ENCODE results near the gene TRIM14.

The TRIM14 gene

DNA sequence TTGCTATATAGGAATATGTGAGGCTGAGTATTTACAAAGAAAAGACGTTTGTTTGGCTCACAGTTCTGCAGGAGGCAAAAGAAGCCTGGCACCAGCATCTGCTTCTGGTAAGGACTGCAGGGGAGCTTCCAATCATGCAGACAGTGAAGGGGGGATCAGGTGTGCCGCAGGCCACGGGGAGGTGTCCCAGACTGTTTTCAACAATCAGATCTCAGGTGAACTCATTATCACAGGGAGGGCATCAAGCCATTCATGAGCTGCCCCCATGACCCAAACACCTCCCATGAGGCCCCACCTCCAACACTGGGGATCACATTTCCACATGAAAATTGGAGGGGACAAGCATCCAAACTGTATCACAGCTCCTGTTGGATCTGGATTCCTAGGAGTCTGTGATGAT is 30.4 kb upstream of the TRIM14 start:
- no peaks in the 10 kb centered on the region for H3K4me1 ChIP-seq
- no peaks in the 10 kb centered on the region for H3K27me3 ChIP-seq (ENCODE audit: low read depth)
- H3K36me3 ChIP-seq (replicated peaks), result no peaks in the 10 kb centered on the region
- H3K9me3 ChIP-seq, result no peaks in the 10 kb centered on the region
- in situ Hi-C loops (cut with MboI; ENCODE audit: low sequenced_read_pairs), result no loop called here
- no peak for DNase-seq (ENCODE audit: low spot score in 2 of 2)
- no peak overlapping the region for H3K4me3 ChIP-seq

- in situ Hi-C loops (cut with MboI; ENCODE audit: low sequenced_read_pairs), result no loop called here
- no peaks in the 10 kb centered on the region for H3K27me3 ChIP-seq (ENCODE audit: low read depth)
- no peak overlapping the region for H3K4me3 ChIP-seq
- H3K4me1 ChIP-seq, result no peaks in the 10 kb centered on the region
- DNase-seq (ENCODE audit: low spot score in 2 of 2), result no peak
- H3K9me3 ChIP-seq, result no peaks in the 10 kb centered on the region
- no peaks in the 10 kb centered on the region for H3K36me3 ChIP-seq (replicated peaks)
Observed at GRCh38 chr9:98148486-98148885, 29.5 kb upstream of the TRIM14 start.

DNA sequence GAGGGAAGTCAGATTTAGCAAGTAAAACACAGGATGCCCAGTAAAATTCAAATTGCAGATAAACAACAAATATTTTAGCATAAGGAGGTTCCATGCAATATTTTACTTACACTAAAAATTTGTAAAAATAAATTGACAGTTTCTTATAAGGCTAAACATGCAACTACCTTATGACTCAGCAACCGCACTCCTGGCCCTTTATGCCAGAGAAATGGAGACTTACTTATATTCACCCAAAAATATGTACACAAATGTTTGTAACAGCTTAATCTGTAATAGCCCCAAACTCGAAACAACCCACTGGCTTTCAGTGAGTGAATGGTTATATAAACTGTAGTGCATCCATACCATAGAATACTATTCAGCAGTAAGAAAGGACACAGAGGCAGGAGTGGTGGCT is 28.6 kb upstream of the TRIM14 start:
- Histone ChIP-seq H3K9me3 (no peaks in the 10 kb centered on the region), H3K36me3 (replicated peaks) (no peaks in the 10 kb centered on the region), H3K4me1 (no peaks in the 10 kb centered on the region), H3K4me3 (no peak overlapping the region), H3K27me3 (ENCODE audit: low read depth) (no peaks in the 10 kb centered on the region)
- DNase-seq (ENCODE audit: low spot score in 2 of 2), result no peak
- in situ Hi-C loops (cut with MboI; ENCODE audit: low sequenced_read_pairs), result no loop called here

DNA sequence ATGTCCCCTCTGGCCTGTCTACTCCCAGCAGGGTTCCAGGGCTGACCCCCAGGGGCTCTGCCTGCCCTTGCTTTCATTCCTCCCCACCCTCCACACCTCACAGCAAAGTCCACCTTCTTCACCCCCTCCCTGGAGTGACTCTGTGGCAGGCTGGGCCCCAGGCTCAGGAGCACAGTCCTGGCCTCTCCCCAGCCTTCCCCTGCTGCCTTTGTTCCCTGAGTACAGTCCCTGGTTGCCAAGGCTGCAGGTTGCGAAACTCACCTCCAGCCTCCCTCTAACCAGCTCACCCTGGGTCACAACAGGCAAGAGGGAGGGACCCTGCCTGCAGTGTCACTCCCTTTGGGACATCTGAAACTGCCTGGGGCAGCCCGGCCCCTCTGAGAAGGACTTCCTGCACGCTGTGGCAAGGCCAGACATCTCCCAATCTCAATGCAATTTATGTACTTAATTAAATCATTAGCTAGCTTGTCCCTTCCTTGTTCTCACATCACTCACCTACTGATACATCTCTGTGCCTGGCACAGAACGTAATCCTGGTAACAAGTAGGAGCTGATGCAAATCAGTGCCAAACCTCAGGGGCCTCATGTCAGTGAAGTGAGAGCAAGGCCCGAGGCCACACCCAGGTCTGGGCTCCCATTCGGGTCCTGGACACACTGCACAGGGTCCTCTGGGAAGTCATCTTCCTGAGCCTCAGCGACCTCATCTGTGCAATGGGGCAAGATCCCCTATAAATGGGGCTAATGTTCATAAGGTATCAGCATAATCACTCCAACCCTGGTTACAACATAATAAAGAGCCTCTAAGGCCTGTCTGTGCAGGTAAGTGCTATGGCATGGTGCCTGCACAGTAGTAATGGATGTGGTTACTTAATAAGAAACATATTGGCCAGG is 27.3 kb upstream of the TRIM14 start:
- H3K27me3 ChIP-seq (ENCODE audit: low read depth), result no peaks in the 10 kb centered on the region
- no peaks in the 10 kb centered on the region for H3K4me1 ChIP-seq
- in situ Hi-C loops (cut with MboI; ENCODE audit: low sequenced_read_pairs), result no loop called here

GRCh38 chr9:98144631-98145030 is 25.6 kb upstream of the TRIM14 start:
- in situ Hi-C loops (cut with MboI; ENCODE audit: low sequenced_read_pairs), result no loop called here
- H3K9me3 ChIP-seq, result no peaks in the 10 kb centered on the region
- no peak overlapping the region for H3K4me3 ChIP-seq
- DNase-seq (ENCODE audit: low spot score in 2 of 2), result no peak
- no peaks in the 10 kb centered on the region for H3K4me1 ChIP-seq
- H3K36me3 ChIP-seq (replicated peaks), result no peaks in the 10 kb centered on the region
- no peaks in the 10 kb centered on the region for H3K27me3 ChIP-seq (ENCODE audit: low read depth)

More for the DNA sequence above, 27.3 kb upstream of the TRIM14 start:
- H3K36me3 ChIP-seq (replicated peaks), result no peaks in the 10 kb centered on the region
- H3K4me3 ChIP-seq, result no peak overlapping the region
- H3K9me3 ChIP-seq, result no peaks in the 10 kb centered on the region
- DNase-seq (ENCODE audit: low spot score in 2 of 2), result peak in 1 of 2 experiments; percentile 45

DNA sequence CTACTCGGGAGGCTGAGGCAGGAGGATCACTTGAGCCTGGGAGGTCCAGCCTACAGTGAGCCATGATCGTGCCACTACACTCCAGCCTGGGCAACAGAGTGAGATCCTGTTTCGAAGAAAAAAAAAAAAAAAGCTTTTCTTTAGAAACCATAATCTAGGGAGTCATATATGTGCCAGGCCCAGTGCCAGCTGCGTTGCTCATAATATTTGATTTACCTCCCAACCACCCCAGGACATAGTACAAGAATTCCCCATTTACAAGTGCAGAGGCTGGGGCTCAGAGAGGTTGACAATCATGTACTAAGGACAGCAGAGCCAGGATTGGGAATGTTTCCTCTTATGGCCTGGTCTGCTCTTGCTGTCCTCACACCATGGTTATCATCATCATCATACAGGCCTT is 25.1 kb upstream of the TRIM14 start:
- Histone ChIP-seq H3K9me3 (no peaks in the 10 kb centered on the region), H3K4me1 (no peaks in the 10 kb centered on the region), H3K36me3 (replicated peaks) (no peaks in the 10 kb centered on the region), H3K4me3 (no peak overlapping the region), H3K27me3 (ENCODE audit: low read depth) (no peaks in the 10 kb centered on the region)
- DNase-seq (ENCODE audit: low spot score in 2 of 2), result no peak
- in situ Hi-C loops (cut with MboI; ENCODE audit: low sequenced_read_pairs), result no loop called here

GRCh38 chr9:98142925-98143481 is 24.0 kb upstream of the TRIM14 start:
- Histone ChIP-seq H3K4me3 (no peak overlapping the region), H3K36me3 (replicated peaks) (no peaks in the 10 kb centered on the region), H3K27me3 (ENCODE audit: low read depth) (no peaks in the 10 kb centered on the region), H3K4me1 (no peaks in the 10 kb centered on the region), H3K9me3 (no peaks in the 10 kb centered on the region)
- no peak for DNase-seq (ENCODE audit: low spot score in 2 of 2)
- in situ Hi-C loops (cut with MboI; ENCODE audit: low sequenced_read_pairs), result no loop called here

- Histone ChIP-seq H3K4me3 (no peak overlapping the region), H3K36me3 (replicated peaks) (no peaks in the 10 kb centered on the region), H3K9me3 (no peaks in the 10 kb centered on the region), H3K27me3 (ENCODE audit: low read depth) (no peaks in the 10 kb centered on the region), H3K4me1 (no peaks in the 10 kb centered on the region)
- peak in 1 of 2 experiments; percentile 26 for DNase-seq (ENCODE audit: low spot score in 2 of 2)
- in situ Hi-C loops (cut with MboI; ENCODE audit: low sequenced_read_pairs), result no loop called here
Observed at GRCh38 chr9:98142182-98142907, 23.3 kb upstream of the TRIM14 start.

DNA sequence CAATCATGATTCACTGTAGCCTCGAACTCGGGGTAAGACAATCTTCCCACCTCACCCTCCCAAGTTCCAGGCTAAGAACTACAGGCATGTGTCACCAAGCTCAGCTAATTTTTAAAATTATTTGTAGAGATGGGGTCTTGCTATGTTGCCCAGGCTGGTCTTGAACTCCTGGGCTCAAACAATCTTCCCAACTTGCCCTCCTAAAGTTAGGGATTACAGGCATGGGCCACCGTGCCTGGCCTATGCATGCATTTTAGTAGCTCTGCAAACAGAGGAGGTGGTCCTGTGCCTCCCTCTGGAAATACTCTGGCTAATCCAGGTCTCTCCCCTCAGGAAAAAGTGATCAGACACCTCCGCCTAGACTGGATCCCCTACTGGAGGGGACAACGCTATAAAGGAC is 21.5 kb upstream of the TRIM14 start:
- no peaks in the 10 kb centered on the region for H3K36me3 ChIP-seq (replicated peaks)
- no peaks in the 10 kb centered on the region for H3K9me3 ChIP-seq
- no peak for DNase-seq (ENCODE audit: low spot score in 2 of 2)
- no peaks in the 10 kb centered on the region for H3K27me3 ChIP-seq (ENCODE audit: low read depth)
- in situ Hi-C loops (cut with MboI; ENCODE audit: low sequenced_read_pairs), result no loop called here
- H3K4me3 ChIP-seq, result no peak overlapping the region
- no peaks in the 10 kb centered on the region for H3K4me1 ChIP-seq

GRCh38 chr9:98136489-98136888 is 17.5 kb upstream of the TRIM14 start:
- no peak for DNase-seq (ENCODE audit: low spot score in 2 of 2)
- H3K9me3 ChIP-seq, result no peaks in the 10 kb centered on the region
- no peak overlapping the region for H3K4me3 ChIP-seq
- H3K27me3 ChIP-seq (ENCODE audit: low read depth), result no peaks in the 10 kb centered on the region
- in situ Hi-C loops (cut with MboI; ENCODE audit: low sequenced_read_pairs), result no loop called here
- no peaks in the 10 kb centered on the region for H3K4me1 ChIP-seq
- H3K36me3 ChIP-seq (replicated peaks), result no peaks in the 10 kb centered on the region

- Histone ChIP-seq H3K4me1 (no peaks in the 10 kb centered on the region), H3K27me3 (ENCODE audit: low read depth) (no peaks in the 10 kb centered on the region), H3K4me3 (no peak overlapping the region), H3K36me3 (replicated peaks) (no peaks in the 10 kb centered on the region), H3K9me3 (no peaks in the 10 kb centered on the region)
- DNase-seq (ENCODE audit: low spot score in 2 of 2), result no peak
- in situ Hi-C loops (cut with MboI; ENCODE audit: low sequenced_read_pairs), result no loop called here
Observed at GRCh38 chr9:98135938-98136337, 16.9 kb upstream of the TRIM14 start.

- DNase-seq (ENCODE audit: low spot score in 2 of 2), result no peak
- H3K4me3 ChIP-seq, result no peak overlapping the region
- no peaks in the 10 kb centered on the region for H3K9me3 ChIP-seq
- H3K27me3 ChIP-seq (ENCODE audit: low read depth), result no peaks in the 10 kb centered on the region
- no peaks in the 10 kb centered on the region for H3K36me3 ChIP-seq (replicated peaks)
- in situ Hi-C loops (cut with MboI; ENCODE audit: low sequenced_read_pairs), result no loop called here
- H3K4me1 ChIP-seq, result no peaks in the 10 kb centered on the region
Observed at GRCh38 chr9:98135558-98135934, 16.5 kb upstream of the TRIM14 start.

- in situ Hi-C loops (cut with MboI; ENCODE audit: low sequenced_read_pairs), result no loop called here
- Histone ChIP-seq H3K27me3 (ENCODE audit: low read depth) (no peaks in the 10 kb centered on the region), H3K4me3 (no peak overlapping the region), H3K4me1 (no peaks in the 10 kb centered on the region), H3K36me3 (replicated peaks) (no peaks in the 10 kb centered on the region), H3K9me3 (no peaks in the 10 kb centered on the region)
- no peak for DNase-seq (ENCODE audit: low spot score in 2 of 2)
Observed at GRCh38 chr9:98134702-98135557, 15.9 kb upstream of the TRIM14 start.

Data from HAP-1 (cell line).